Caco-2 (cell line): ENCODE data around the gene SSH2. TPM values are rescaled to one million over a fixed set of nuclear protein-coding genes. Genes with fewer than 3 reads are reported as not detected.

Experiments used
- BruUV-seq: library from RNA; stranded (reverse); fragments of 400-500 nt; replicated peaks from 2 replicates; lab custom pipeline; 2021; lab: Mats Ljungman, UMichigan
- CTCF ChIA-PET: fragments of 300-600 bp; sonication (Branson Sonifier 250); formaldehyde crosslinking; loops from one replicate; lab custom pipeline; 2022; ENCODE audit warnings: antibody characterized with exemption; lab: Charles Lee
- POLR2A ChIA-PET: fragments of 300-600 bp; sonication (Branson Sonifier 250); formaldehyde crosslinking; loops from one replicate; lab custom pipeline; 2022; ENCODE audit warnings: antibody characterized with exemption; lab: Charles Lee
- DNase-seq, 2 experiments: peaks; one replicate each; pipeline versions ENCODE4 v3.0.0 to v3.0.0-alpha.2; 2020 to 2022
- H3K27me3 ChIP-seq: replicated peaks from 2 replicates; pipeline ENCODE4 v1.6.0; 2011; ENCODE audit warnings: low read length; ENCODE audit not compliant: control insufficient read depth, insufficient read depth
- H3K36me3 ChIP-seq: 2 replicates; pipeline ENCODE4 v1.5.1; 2011; ENCODE audit warnings: low read length; ENCODE audit not compliant: control insufficient read depth, insufficient read depth
- H3K4me1 ChIP-seq: fragments of 250-450 bp; sonication (Bioruptor Pico); 2 replicates; pipeline ENCODE4 v1.5.1; 2020; ENCODE audit warnings: mild to moderate bottlenecking
- H3K4me3 ChIP-seq: 2 replicates; pipeline ENCODE4 v1.5.1; 2011; ENCODE audit warnings: low read depth, mild to moderate bottlenecking, control low read depth, low read length
- H3K9me3 ChIP-seq: fragments of 250-450 bp; sonication (Bioruptor Pico); 2 replicates; pipeline ENCODE4 v1.5.1; 2020; ENCODE audit warnings: mild to moderate bottlenecking, moderate library complexity
- H3K27ac Mint-ChIP-seq: one replicate; pipeline ENCODE4 v1.8.0; 2022; ENCODE audit warnings: mixed read lengths; ENCODE audit not compliant: unreplicated experiment
- H3K27me3 Mint-ChIP-seq: one replicate; pipeline ENCODE4 v1.8.0; 2022; ENCODE audit warnings: mixed read lengths; ENCODE audit not compliant: insufficient read depth, unreplicated experiment
- H3K36me3 Mint-ChIP-seq: one replicate; pipeline ENCODE4 v1.8.0; 2022; ENCODE audit warnings: mild to moderate bottlenecking, mixed read lengths; ENCODE audit not compliant: insufficient read depth, unreplicated experiment
- H3K4me1 Mint-ChIP-seq: one replicate; pipeline ENCODE4 v1.8.0; 2022; ENCODE audit warnings: low read depth, mixed read lengths; ENCODE audit not compliant: unreplicated experiment
- H3K4me3 Mint-ChIP-seq: one replicate; pipeline ENCODE4 v1.8.0; 2022; ENCODE audit warnings: mild to moderate bottlenecking, moderate library complexity, mixed read lengths; ENCODE audit not compliant: unreplicated experiment
- H3K9me3 Mint-ChIP-seq: one replicate; pipeline ENCODE4 v1.8.0; 2022; ENCODE audit warnings: mixed read lengths; ENCODE audit not compliant: unreplicated experiment
- intact Hi-C: fragments of 100-400 bp; cut with micrococcal nuclease; formaldehyde crosslinking; loops from one replicate; pipeline ENCODE4 v1.10.0; 2022; ENCODE audit not compliant: unreplicated experiment
- total RNA-seq: library from RNA; stranded (reverse); gene quantifications from 2 replicates; pipeline ENCODE4 v1.2.3, GENCODE V29; 2022
- TF ChIP-seq, protein P1 (sequence below), 2 experiments: fragments of 200-600 bp in 1 of 2; IDR thresholded peaks; 1 replicate in 1 of 2; 2 replicates in 1 of 2; pipeline versions ENCODE4 v1.5.1 to v1.8.0; 2011 to 2022; ENCODE audit warnings: antibody characterized with exemption in 1 of 2, control low read depth in 1 of 2, inconsistent platforms in 1 of 2, low read depth in 1 of 2, low read length in 1 of 2, mild to moderate bottlenecking in 1 of 2, moderate library complexity in 1 of 2; ENCODE audit not compliant: insufficient read depth in 1 of 2, severe bottlenecking in 1 of 2, unreplicated experiment in 1 of 2

Gene SSH2
- total RNA-seq, 1 experiment from 2014 or later: 48.2 TPM

DNA sequence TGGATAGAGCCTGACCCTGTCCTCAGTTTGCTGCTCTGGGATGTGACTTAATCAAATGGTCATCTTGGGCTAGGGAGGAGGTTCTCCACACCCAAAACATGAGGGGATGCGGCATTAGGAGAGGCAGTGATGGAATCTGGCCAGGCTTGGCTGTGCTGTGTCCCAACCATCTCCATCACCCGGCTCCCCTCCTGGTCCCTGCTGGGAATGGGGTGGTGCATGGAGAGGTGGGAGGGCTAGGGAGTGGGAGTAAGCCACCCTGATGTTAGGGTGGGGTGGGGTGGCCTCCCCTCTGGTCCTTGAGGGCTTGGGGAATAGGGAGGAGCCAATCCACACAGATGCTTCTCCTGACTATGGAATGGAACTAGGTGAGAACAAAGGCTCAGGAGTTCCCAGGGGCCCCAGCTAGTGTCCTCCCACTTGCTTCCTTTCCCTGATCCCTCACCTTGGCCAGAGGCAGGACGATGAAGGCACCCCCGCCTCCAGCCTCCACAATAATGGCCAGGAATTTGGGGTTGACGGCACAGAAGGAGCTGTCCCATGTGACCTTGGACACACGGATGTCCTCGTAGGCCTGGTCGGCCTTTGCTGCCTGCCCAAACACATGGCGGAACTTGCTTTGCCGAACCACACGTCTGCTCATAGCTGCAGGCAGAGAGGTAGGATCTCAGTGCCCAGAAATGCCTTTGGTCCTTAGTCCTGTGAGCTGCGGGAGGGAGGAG lies 309.1 kb downstream of the SSH2 start:
- intact Hi-C loops: no loop called here
- POLR2A ChIA-PET: no interaction called here
- Mint-ChIP-seq H3K4me1 (peaks cover 16% of the 10 kb centered on the region), H3K27ac (no peak overlapping the region), H3K36me3 (peaks cover 10% of the 10 kb centered on the region), H3K4me3 (peak overlapping the region; percentile 10), H3K9me3 (no peaks in the 10 kb centered on the region), H3K27me3 (peaks cover 5% of the 10 kb centered on the region)
- Histone ChIP-seq H3K27me3 (peaks cover 8% of the 10 kb centered on the region), H3K36me3 (no peaks in the 10 kb centered on the region), H3K4me3 (no peak overlapping the region), H3K9me3 (no peaks in the 10 kb centered on the region), H3K4me1 (peaks cover 22% of the 10 kb centered on the region)
- DNase-seq: no peak
- no TSS peak for BruUV-seq
- CTCF ChIA-PET: no interaction called here
- TF ChIP-seq, protein P1, sequence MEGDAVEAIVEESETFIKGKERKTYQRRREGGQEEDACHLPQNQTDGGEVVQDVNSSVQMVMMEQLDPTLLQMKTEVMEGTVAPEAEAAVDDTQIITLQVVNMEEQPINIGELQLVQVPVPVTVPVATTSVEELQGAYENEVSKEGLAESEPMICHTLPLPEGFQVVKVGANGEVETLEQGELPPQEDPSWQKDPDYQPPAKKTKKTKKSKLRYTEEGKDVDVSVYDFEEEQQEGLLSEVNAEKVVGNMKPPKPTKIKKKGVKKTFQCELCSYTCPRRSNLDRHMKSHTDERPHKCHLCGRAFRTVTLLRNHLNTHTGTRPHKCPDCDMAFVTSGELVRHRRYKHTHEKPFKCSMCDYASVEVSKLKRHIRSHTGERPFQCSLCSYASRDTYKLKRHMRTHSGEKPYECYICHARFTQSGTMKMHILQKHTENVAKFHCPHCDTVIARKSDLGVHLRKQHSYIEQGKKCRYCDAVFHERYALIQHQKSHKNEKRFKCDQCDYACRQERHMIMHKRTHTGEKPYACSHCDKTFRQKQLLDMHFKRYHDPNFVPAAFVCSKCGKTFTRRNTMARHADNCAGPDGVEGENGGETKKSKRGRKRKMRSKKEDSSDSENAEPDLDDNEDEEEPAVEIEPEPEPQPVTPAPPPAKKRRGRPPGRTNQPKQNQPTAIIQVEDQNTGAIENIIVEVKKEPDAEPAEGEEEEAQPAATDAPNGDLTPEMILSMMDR (IDR thresholded peaks at IDR 0.05; ENCODE audit: insufficient read depth in 1 of 2, low read depth in 1 of 2, low read length in 1 of 2, severe bottlenecking in 1 of 2, unreplicated experiment in 1 of 2): no peak

DNA sequence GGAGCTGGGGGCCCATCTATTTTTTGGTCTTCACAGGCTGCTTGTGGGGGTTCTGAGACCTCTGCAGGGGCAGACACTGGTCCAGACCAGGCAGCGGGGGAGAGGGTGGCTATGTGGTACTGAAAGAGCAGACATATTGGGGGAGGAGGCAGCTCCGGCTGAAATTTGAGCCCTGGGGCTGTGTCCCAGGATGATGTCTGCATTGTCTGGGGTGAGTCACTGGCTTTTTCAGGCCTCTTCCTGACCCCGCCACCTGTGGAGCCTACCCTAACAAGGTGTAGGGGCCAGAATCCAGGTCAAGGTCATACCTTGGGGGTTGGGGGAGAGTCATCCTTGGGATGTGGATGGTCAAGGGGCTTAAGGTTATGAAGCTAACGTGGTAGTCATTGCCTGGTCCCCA lies 309.8 kb downstream of the SSH2 start:
- no peak overlapping the region for H3K4me3 Mint-ChIP-seq
- H3K36me3 Mint-ChIP-seq: peaks cover 6% of the 10 kb centered on the region
- peaks cover 16% of the 10 kb centered on the region for H3K4me1 Mint-ChIP-seq
- no peak for DNase-seq
- peaks cover 23% of the 10 kb centered on the region for H3K4me1 ChIP-seq
- intact Hi-C loops: no loop called here
- CTCF ChIA-PET: no interaction called here
- TF ChIP-seq, protein P1 (IDR thresholded peaks at IDR 0.05; ENCODE audit: insufficient read depth in 1 of 2, low read depth in 1 of 2, low read length in 1 of 2, severe bottlenecking in 1 of 2, unreplicated experiment in 1 of 2): no peak
- no peak overlapping the region for H3K4me3 ChIP-seq
- H3K9me3 ChIP-seq: no peaks in the 10 kb centered on the region
- peaks cover 5% of the 10 kb centered on the region for H3K27me3 Mint-ChIP-seq
- no TSS peak for BruUV-seq
- POLR2A ChIA-PET: no interaction called here
- peaks cover 8% of the 10 kb centered on the region for H3K27me3 ChIP-seq
- no peaks in the 10 kb centered on the region for H3K9me3 Mint-ChIP-seq
- no peak overlapping the region for H3K27ac Mint-ChIP-seq
- H3K36me3 ChIP-seq: no peaks in the 10 kb centered on the region

DNA sequence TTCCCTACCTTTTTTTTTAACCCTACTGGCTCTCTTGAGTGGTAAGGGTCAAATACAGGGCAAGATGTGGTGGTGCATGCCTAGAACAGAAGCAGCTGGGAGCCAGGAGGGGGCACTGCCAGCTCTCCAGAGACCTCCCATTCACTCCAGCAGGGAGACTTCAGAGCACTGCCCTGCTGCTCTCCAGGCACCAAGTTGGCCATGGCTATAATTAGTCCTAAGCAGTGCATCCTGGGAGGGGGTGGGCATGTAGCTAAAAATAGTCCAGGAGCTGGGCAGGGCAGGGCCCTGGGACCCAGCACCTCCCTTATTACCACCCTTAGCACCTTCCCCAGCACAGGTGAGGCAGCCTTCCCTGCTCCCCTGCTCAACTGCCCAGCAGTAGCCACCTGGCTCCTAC lies 310.8 kb downstream of the SSH2 start:
- DNase-seq: no peak
- H3K27me3 Mint-ChIP-seq: peaks cover 5% of the 10 kb centered on the region
- BruUV-seq: no TSS peak
- no peak overlapping the region for H3K4me3 Mint-ChIP-seq
- ChIA-PET POLR2A (no interaction called here), CTCF (interaction anchor here (5.2 kb wide), 1 partner anchor 27 kb away, joined by 69 read pairs; the partner anchor contains the start of gene ANKRD13B)
- intact Hi-C loops: loop anchor here (5.0 kb wide), 1 partner anchor 158 kb away; no protein-coding TSS in a partner anchor
- Histone ChIP-seq H3K27me3 (peaks cover 8% of the 10 kb centered on the region), H3K4me1 (peaks cover 27% of the 10 kb centered on the region), H3K9me3 (no peaks in the 10 kb centered on the region), H3K4me3 (no peak overlapping the region), H3K36me3 (no peaks in the 10 kb centered on the region)
- peaks cover 6% of the 10 kb centered on the region for H3K36me3 Mint-ChIP-seq
- no peaks in the 10 kb centered on the region for H3K9me3 Mint-ChIP-seq
- H3K27ac Mint-ChIP-seq: no peak overlapping the region
- H3K4me1 Mint-ChIP-seq: peaks cover 16% of the 10 kb centered on the region
- TF ChIP-seq, protein P1 (IDR thresholded peaks at IDR 0.05; ENCODE audit: insufficient read depth in 1 of 2, low read depth in 1 of 2, low read length in 1 of 2, severe bottlenecking in 1 of 2, unreplicated experiment in 1 of 2): peak in 1 of 2 experiments; percentile 15
